ENCODE data around the gene FAM200B. TPM values are rescaled to one million over a fixed set of nuclear protein-coding genes. Genes with fewer than 3 reads are reported as not detected.

Gene FAM200B
- total RNA-seq, 6 experiments from 2014 or later = 11.8 to 20.9 (median 16.7) TPM

DNA sequence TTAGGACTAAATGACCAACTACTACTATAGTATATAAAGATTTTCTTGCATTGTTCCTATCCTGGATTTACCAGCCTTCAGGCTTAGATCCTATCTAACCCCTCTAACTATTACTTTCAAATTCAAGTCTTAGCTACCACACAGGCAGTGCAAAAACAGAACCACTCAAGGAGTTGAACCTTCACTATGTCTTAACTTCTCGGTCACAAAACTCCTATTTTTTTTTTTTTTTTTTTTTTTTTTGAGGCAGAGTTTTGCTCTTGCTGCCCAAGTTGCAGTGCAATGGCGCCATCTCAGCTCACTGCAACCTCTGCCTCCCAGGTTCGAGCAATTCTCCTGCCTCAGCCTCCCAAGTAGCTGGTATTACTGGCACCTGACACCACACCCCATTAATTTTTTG, 6.3 kb upstream of the FAM200B start:
- intact Hi-C loops (cut with DNase I) = no loop called here
- H3K9me3 ChIP-seq = no peaks in the 10 kb centered on the region
- H3K4me1 ChIP-seq = peaks cover 0 to 14% (median 0%) of the 10 kb centered on the region in 4 donors
- no peak for TF ChIP-seq POLR2A (IDR thresholded peaks at IDR 0.05)
- TF ChIP-seq, protein P1, sequence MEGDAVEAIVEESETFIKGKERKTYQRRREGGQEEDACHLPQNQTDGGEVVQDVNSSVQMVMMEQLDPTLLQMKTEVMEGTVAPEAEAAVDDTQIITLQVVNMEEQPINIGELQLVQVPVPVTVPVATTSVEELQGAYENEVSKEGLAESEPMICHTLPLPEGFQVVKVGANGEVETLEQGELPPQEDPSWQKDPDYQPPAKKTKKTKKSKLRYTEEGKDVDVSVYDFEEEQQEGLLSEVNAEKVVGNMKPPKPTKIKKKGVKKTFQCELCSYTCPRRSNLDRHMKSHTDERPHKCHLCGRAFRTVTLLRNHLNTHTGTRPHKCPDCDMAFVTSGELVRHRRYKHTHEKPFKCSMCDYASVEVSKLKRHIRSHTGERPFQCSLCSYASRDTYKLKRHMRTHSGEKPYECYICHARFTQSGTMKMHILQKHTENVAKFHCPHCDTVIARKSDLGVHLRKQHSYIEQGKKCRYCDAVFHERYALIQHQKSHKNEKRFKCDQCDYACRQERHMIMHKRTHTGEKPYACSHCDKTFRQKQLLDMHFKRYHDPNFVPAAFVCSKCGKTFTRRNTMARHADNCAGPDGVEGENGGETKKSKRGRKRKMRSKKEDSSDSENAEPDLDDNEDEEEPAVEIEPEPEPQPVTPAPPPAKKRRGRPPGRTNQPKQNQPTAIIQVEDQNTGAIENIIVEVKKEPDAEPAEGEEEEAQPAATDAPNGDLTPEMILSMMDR (IDR thresholded peaks at IDR 0.05) = no peak
- ATAC-seq (no peak), DNase-seq (no peak)
- no peak overlapping the region for H3K4me3 ChIP-seq
- H3K36me3 ChIP-seq = no peaks in the 10 kb centered on the region
- no peaks in the 10 kb centered on the region for H3K27me3 ChIP-seq
- H3K27ac ChIP-seq = no peak overlapping the region
- WGBS (ENCODE audit: insufficient coverage, low coverage, low lambda C conversion rate, missing lambda C conversion rate) = 84% methylated on average over 3 of the region's 3 CpGs

DNA sequence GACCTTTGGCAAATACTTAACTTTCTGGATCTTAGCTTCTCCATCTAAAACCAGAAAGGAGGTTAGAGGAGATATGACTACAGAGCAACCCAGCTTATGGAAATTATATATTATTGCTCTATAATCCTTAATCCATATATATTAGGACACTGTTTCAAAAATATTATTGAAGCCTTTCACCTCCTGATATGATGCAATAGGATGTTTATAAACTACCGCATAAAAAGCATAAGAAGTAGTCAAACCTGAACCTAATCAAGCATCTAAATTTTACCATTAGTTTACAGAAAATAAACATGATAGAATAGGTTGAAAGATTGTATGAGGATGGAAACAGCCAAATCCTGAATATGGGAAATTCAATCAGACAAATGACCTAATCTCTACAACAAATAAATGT, 5.6 kb upstream of the FAM200B start:
- Histone ChIP-seq H3K4me1 (peaks cover 0 to 17% (median 0%) of the 10 kb centered on the region in 4 donors), H3K36me3 (no peaks in the 10 kb centered on the region), H3K27ac (no peak overlapping the region), H3K27me3 (no peaks in the 10 kb centered on the region), H3K4me3 (no peak overlapping the region), H3K9me3 (no peaks in the 10 kb centered on the region)
- DNase-seq = no peak
- 79% methylated on average over 1 of the region's 1 CpG for WGBS (ENCODE audit: insufficient coverage, low coverage, low lambda C conversion rate, missing lambda C conversion rate)
- ATAC-seq = no peak
- intact Hi-C loops (cut with DNase I) = no loop called here
- TF ChIP-seq, protein P1 (IDR thresholded peaks at IDR 0.05) = no peak
- TF ChIP-seq POLR2A (IDR thresholded peaks at IDR 0.05) = no peak

DNA sequence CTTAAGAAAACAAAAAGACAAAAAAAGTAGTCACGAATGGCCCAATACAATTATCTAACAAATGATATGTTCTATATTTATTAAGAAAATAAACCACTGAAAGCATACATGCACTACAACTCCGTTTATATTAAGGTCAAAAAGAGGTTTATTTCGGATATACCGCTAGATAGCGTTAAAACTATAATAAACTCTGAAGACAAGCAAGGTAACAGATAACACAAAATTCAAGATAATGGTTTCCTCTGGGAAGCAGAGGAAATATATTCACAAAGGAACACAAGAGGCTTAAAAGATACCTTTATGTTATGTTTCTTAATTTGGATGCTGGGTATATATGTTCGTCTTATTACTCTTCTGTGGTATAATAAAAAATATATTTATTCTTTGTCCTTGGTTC, 4.7 kb upstream of the FAM200B start:
- Histone ChIP-seq H3K9me3 (no peaks in the 10 kb centered on the region), H3K4me3 (no peak overlapping the region), H3K36me3 (no peaks in the 10 kb centered on the region), H3K27me3 (no peaks in the 10 kb centered on the region), H3K27ac (peak overlapping the region in 2 of 3 donors; percentile 43 to 81), H3K4me1 (peaks cover 0 to 19% (median 0%) of the 10 kb centered on the region in 4 donors)
- TF ChIP-seq POLR2A (IDR thresholded peaks at IDR 0.05) = no peak
- TF ChIP-seq, protein P1 (IDR thresholded peaks at IDR 0.05) = no peak
- DNase-seq = no peak
- intact Hi-C loops (cut with DNase I) = no loop called here
- no peak for ATAC-seq
- WGBS (ENCODE audit: insufficient coverage, low coverage, low lambda C conversion rate, missing lambda C conversion rate) = 67% methylated on average over 6 of the region's 6 CpGs

DNA sequence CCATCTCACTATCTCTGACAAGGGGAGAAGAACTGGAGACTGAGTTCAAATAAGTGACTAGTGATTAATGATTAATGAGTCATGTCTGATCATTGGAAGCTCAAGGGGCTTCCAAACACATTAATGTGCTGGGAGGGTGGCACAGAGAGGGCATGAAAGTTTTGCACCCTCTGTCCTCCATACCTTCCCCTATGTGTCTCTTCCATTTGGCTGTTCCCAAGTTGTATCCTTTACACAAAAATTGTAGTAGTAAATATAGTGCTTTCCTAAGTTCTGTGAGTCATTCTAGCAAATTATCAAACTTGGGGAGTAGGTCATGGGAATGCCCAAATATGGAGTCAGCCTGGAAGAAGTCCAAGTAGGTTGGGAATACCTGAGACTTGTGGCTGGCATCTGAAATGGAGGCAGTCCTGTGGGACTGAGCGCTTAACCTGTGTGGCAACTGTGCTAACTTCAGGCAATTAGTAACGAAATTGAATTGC, 4.1 kb upstream of the FAM200B start:
- TF ChIP-seq, protein P1 (IDR thresholded peaks at IDR 0.05) = peak in 1 of 4 donors; percentile 19
- TF ChIP-seq POLR2A (IDR thresholded peaks at IDR 0.05) = no peak

DNA sequence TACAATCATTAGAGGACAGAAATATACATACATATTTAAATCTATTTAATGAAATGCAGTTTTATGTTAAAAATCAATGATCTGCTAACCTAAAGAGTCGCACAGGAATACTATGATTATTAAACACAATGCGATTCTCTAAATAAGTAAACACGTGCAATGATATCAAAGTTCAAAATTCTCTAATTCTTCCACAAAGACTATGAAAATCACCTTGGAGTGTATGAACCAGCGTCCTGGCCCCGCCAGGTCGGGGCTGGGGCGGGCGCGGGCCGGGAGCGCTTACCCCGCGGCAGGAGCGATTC, 608 bp upstream of the FAM200B start:
- no peaks in the 10 kb centered on the region for H3K9me3 ChIP-seq
- no peak for ATAC-seq
- intact Hi-C loops (cut with DNase I) = no loop called here
- H3K27me3 ChIP-seq = no peaks in the 10 kb centered on the region
- DNase-seq = no peak
- peaks cover 0 to 19% (median 2%) of the 10 kb centered on the region in 4 donors for H3K4me1 ChIP-seq
- H3K36me3 ChIP-seq = no peaks in the 10 kb centered on the region
- TF ChIP-seq, protein P1 (IDR thresholded peaks at IDR 0.05) = no peak
- TF ChIP-seq POLR2A (IDR thresholded peaks at IDR 0.05) = no peak
- WGBS (ENCODE audit: insufficient coverage, low coverage, low lambda C conversion rate, missing lambda C conversion rate) = 0% methylated on average over 4 of the region's 14 CpGs
- peak overlapping the region; percentile 68 to 76 (median 72) for H3K4me3 ChIP-seq
- H3K27ac ChIP-seq = peak overlapping the region in 2 of 3 donors; percentile 35 to 95

More for the DNA sequence above, 4.1 kb upstream of the FAM200B start:
- Histone ChIP-seq H3K27ac (peak overlapping the region in 2 of 3 donors; percentile 43 to 81), H3K27me3 (no peaks in the 10 kb centered on the region), H3K36me3 (no peaks in the 10 kb centered on the region), H3K4me1 (peaks cover 0 to 19% (median 0%) of the 10 kb centered on the region in 4 donors), H3K4me3 (no peak overlapping the region), H3K9me3 (no peaks in the 10 kb centered on the region)
- intact Hi-C loops (cut with DNase I) = no loop called here
- peak in 1 of 3 donors; percentile 73 for DNase-seq
- WGBS (ENCODE audit: insufficient coverage, low coverage, low lambda C conversion rate, missing lambda C conversion rate) = 44% methylated on average over 2 of the region's 2 CpGs
- peak; percentile 17 to 69 (median 58) for ATAC-seq
